HepG2 (cell line): Measurements from ENCODE around the gene TRMT112.

Experiments
- EZH2 ChIP-seq: conservative IDR thresholded peaks from 2 replicates; pipeline ENCODE4 v1.6.1; 2012; ENCODE audit warnings: mild to moderate bottlenecking, low read depth, low read length, moderate library complexity
- FOXK2 ChIP-seq: fragments of 450-650 bp; IDR thresholded peaks from 2 replicates; pipeline ENCODE4 v1.6.1; 2016
- GABPA ChIP-seq, 2 experiments: IDR thresholded peaks; 2 replicates each; pipeline ENCODE4 v1.6.1; 2011 to 2016; ENCODE audit warnings: low read depth in 2 of 2, low read length in 1 of 2, missing biosample characterization in 1 of 2, missing genetic modification characterization in 1 of 2
- SAFB2 ChIP-seq: sonication (generic); formaldehyde crosslinking; IDR thresholded peaks from 2 replicates; pipeline ENCODE4 v1.5.1; 2020; ENCODE audit warnings: missing genetic modification reagents, low read depth, mild to moderate bottlenecking, borderline replicate concordance
- YY1 ChIP-seq: IDR thresholded peaks from 2 replicates; pipeline ENCODE4 v1.6.1; 2011; ENCODE audit warnings: low read length, low read depth, moderate library complexity, mild to moderate bottlenecking; ENCODE audit not compliant: insufficient read depth, insufficient replicate concordance
- ZSCAN29 ChIP-seq: sonication (generic); formaldehyde crosslinking; conservative IDR thresholded peaks from 2 replicates; pipeline ENCODE4 v1.4.0; 2020; ENCODE audit warnings: mild to moderate bottlenecking, missing genetic modification reagents
- TF ChIP-seq, protein P1 (sequence below): sonication (generic); formaldehyde crosslinking; IDR thresholded peaks from 2 replicates; pipeline ENCODE4 v1.4.0; 2020; ENCODE audit warnings: missing genetic modification reagents, borderline replicate concordance

DNA sequence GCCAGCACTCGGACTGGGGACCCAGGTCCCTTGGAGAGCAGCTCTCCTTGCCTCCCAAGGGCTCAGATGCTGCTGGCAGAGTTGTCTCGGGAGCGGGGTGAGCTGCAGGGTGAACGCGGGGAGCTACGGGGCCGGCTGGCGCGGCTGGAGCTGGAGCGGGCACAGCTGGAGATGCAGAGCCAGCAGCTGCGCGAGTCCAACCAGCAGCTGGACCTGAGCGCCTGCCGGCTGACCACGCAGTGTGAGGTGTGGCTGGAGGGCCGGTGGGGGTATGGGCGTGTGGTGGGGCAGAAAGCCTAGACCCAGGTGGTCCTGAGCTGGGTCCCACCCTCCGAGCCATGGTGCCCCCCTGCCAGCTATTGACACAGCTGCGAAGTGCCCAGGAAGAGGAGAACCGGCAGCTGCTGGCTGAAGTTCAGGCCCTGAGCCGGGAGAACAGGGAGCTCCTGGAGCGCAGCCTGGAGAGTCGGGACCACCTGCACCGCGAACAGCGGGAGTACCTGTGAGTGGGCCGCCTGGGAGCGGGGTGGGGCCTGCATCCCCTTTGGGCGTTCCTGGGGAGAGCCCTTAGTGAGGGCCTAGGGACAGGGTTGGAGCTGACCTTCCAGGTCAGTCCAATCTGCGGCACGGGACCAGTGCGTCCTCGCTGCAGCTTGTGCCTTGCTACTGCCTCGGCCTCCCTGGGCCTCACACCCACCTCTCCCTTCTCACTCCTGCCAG is 35.8 kb upstream of the TRMT112 start:
- TF ChIP-seq EZH2 (no peak), FOXK2 (no peak), SAFB2 (CRISPR knock-in tag) (no peak), ZSCAN29 (CRISPR knock-in tag) (no peak), GABPA (IDR thresholded peaks at IDR 0.05; ENCODE audit: low read depth, low read length) (no peak), GABPA (CRISPR knock-in tag; IDR thresholded peaks at IDR 0.05; ENCODE audit: low read depth) (no peak), YY1 (no peak)
- TF ChIP-seq, protein P1, sequence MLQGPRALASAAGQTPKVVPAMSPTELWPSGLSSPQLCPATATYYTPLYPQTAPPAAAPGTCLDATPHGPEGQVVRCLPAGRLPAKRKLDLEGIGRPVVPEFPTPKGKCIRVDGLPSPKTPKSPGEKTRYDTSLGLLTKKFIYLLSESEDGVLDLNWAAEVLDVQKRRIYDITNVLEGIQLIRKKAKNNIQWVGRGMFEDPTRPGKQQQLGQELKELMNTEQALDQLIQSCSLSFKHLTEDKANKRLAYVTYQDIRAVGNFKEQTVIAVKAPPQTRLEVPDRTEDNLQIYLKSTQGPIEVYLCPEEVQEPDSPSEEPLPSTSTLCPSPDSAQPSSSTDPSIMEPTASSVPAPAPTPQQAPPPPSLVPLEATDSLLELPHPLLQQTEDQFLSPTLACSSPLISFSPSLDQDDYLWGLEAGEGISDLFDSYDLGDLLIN (CRISPR knock-in tag), result no peak
